Measurements from ENCODE around the gene BPIFA3.
A peak's percentile ranks its signal among the peaks of the same experiment; 100 is the strongest.
"Not testable (repeated sequence)": the region's sequence is repeated elsewhere in the genome, so short reads cannot be mapped to it uniquely, and the experiment has no call there.

Gene BPIFA3

DNA sequence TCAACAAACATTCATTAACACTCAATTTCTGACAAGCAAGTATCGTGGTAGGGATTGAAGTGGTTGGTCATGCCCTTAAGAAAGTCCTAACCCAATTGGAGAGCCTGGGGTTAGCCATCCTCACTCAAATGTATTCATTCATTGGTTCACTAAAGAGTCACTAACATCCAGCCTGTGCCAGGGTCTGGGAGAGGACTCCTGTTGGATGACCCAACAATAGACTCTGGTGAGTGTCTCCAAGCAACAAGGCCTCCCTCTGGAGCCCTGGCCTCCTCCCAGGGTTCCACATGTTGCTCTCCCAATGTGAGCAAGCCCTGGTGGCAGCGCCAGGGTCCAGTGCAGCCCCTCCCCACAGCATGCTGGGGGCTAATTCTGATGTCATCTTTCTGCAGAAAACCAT is at the start of gene BPIFA3:
BPIFA3 (plus strand) TSS at position 301 of the 400 bp plus-strand sequence. CDS start 185 bp downstream, outside the sequence.
- no peak for DNase-seq

DNA sequence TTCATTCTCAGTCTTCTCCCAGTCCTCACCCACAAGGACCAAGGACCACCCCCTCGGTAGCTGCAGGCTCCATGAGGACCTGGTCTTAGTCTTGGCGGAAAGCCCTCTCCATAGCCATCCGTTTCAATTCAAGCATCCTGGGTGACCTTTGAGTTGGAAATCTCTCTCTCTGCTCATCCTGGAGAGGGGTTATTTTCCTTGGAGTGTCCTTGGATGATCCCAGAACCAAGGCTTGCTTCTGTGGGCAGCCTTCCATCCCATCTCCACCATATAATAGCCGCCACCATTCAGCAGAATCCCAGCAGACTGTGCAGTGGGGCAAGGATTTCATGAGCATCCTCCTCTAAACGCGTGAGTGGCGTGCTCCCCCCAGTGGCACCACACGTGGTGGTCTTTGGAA is 49.3 kb upstream of the BPIFA3 start, which contains the start of gene BPIFA2:
BPIFA2 (plus strand) TSS at position 301 of the 400 bp plus-strand sequence. CDS start 987 bp downstream, outside the sequence.
- DNase-seq, result no peak

DNA sequence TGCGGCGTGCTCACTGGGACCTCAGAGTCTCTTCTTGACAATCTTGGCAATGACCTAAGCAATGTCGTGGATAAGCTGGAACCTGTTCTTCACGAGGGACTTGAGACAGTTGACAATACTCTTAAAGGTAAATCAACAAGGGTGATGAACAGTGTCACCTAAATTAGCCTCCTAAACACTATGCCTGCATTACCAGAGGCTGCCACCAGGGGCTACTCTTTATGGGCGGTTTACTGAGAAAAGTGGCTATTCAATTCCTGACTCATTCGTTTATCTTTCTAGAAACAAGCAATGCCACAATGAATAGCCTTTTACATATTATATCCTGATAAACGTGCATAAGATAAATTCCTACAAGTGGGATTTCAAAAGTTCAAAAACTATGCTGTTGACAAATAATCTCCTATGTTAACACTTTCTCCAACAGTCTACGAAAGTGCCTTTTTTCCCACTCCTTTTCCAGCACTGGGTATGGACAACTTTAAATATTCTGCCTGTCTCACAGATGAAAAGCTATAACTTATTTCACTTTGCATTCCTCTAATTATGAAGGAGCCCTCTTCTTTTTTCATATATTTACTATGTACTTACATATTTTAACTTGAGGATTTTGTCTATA is 47.9 kb upstream of the BPIFA3 start:
- no peak for DNase-seq

DNA sequence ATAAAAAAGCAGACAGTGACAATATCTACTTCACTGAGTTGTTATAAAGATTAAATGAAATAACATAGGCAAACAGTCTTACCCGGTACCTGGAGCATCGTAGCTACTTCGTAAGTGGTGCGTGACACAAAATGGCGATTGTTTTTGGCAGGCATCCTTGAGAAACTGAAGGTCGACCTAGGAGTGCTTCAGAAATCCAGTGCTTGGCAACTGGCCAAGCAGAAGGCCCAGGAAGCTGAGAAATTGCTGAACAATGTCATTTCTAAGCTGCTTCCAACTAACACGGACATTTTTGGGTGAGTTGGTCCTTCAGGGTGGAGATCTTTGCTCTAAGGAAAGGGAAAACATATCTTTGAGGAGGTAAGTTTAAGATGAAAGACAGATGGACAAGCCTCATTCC is 44.4 kb upstream of the BPIFA3 start:
- DNase-seq, result peak; percentile 81

DNA sequence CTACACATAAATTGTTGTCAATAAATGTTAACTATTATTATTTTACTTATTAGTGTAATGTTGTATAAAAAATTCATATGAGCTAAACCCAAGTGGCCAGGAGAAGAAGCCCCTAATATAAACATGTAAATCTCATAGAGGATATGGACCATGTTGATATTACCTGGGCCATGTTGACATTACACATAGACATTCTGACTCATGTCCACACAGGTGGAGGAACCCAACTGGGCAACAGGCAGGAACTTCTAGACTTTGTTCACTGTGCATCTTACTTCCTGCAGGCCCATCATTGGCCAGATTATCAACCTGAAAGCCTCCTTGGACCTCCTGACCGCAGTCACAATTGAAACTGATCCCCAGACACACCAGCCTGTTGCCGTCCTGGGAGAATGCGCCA is 42.0 kb upstream of the BPIFA3 start:
- DNase-seq, result no peak

DNA sequence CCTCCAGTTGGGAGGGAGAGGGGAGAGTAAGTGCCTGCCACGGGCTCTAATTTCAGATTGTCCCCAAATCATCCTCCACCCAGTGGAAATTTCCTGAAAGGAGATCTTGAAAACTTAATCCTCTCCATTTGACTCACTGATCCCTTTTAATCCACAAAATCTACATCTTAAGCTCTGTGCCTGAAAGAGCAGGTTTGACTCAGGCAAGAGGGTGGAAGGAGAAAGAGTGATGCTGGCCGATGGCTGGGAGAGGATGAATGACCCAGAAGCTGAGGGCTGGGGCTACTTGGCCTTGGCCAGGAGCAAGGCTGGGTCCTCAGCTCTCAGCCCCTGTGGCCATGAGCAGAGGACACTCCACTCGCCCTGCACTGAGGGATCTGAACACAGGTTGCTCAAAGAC is 41.1 kb upstream of the BPIFA3 start:
- DNase-seq, result no peak

DNA sequence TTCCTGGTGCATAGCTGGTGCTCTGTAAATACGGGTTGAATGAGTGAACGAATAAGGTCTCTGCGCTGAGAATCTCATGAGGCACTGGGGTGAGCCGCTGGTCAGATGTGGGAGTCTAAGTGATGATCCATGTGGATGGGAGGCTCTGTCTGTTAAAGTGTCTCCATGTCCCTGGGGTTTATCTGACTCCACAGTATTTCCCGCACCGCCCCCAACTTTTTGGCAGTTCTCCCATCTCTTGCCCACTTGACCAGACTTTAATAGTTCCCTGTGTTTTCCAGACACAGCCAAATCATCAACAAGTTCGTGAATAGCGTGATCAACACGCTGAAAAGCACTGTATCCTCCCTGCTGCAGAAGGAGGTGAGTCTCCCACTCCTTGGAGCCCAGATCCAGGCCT is 39.3 kb upstream of the BPIFA3 start:
- no peak for DNase-seq

DNA sequence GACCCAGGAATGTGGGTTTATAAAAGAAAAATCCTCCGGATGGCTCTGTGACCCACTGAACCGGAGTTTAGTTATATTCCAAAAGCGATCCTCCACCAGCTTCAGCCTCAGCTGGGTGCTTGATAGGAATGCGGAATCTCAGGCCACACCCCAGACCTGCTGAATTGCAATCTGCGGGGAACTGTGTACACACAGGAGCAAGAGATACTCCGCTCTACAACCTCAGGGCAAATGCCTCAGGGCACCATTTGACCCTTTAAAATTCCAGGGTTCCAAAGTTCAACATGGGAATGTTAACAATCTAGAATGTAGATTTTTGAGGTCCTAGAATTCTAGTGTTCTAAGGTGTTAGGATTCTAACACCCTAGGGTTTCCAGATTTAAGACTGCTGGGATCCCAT is 38.4 kb upstream of the BPIFA3 start:
- no peak for DNase-seq

DNA sequence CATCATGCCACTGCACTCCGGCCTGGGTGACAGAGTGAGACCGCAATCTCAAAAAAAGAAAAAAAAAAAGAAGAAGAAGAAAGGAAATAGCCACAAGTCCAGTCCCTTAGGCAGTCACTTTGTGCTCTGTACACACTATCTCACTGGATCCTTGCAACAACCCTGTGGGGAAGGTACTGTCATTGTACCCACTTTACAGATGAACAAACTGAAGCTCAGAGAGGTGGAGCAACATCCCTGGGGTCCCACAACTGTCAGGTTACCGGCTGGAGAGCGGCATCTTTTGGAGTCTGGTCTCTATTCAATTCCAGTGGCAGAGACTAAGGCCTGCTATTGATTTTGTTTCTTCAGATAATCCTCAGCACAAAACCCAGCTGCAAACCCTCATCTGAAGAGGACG is 37.0 kb upstream of the BPIFA3 start:
- no peak for DNase-seq

DNA sequence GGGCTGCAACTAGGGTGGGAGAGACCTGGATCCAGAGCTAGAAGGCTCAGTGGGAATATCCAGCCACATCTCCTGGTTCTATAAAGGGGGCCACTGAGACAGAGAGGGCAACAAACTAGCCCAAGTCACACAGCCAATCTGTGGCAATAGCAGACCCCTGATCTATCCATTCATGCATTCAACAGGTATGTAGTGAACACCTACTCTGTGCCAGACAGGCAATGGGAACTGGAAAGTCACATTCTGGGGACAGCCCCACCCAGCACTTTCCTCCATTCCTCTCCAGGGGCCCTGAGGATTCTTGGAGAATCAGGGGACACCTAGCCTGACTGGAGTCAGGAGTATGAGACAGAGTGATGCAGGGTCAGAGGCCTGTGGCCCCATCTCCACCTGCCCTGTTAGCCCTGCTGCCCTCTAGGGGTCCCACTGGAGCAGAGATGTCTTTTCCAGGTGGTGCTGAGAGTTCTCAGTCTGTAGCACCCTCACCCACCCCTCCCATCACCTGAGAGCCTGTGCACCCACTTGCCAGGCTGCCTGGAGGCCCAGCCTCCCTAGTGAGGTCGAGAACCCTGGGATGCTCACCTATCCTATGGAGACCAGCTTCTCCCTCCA is 35.6 kb upstream of the BPIFA3 start:
- DNase-seq, result no peak

DNA sequence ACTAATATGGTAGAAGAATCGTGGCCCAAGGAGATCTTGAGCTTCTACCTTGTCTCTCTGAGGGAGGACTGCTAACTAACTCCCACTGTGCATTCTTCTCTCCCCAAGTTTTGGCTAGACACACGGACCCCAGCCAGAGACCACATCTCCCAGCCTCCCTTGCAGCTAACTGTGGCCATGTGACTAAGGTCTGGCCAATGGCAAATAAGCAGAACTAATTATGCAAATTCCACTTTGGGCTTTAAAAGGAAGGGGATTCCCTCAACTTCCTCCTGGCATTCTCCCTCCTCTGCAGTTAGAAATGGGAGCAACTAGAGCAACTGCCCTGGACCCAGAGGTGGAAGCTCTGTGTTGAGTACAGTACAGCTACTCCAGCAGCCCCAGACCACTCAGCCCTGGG is 33.8 kb upstream of the BPIFA3 start:
- DNase-seq, result no peak

DNA sequence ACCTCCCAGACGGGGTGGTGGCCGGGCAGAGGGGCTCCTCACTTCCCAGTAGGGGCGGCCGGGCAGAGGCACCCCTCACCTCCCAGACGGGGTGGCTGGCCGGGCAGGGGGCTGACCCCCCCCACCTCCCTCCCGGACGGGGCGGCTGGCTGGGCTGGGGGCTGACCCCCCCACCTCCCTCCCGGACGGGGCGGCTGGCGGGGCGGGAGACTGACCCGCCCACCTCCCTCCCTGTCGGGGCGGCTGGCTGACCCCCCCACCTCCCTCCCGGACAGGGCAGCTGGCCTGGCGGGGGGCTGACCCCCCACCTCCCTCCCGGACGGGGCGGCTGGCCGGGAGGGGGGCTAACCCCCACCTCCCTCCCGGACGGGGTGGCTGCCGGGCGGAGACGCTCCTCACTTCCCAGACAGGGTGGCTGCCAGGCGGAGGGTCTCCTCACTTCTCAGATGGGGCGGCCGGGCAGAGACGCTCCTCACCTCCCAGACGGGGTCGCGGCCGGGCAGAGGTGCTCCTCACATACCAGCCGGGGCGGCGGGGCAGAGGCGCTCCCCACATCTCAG is 32.0 kb upstream of the BPIFA3 start:
- not testable (repeated sequence) for DNase-seq

DNA sequence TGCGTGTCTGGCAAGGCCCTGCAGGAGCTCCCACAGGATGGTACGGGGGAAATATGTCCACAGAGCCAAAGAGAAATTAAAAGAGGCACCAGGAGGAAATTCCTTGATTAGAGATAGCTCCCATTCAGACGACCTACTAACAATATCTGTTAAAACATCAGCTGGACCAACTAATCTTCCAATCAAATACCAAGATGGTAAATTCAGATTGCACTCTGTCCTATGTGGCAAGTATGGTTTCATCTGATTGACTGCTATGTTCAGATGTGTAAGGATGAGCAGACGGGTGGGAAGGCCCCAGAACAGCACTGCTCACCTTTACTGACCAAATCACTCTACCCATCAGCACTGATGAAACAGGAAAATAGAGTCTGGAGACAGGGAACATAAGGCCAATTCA is 29.7 kb upstream of the BPIFA3 start:
- DNase-seq, result no peak

DNA sequence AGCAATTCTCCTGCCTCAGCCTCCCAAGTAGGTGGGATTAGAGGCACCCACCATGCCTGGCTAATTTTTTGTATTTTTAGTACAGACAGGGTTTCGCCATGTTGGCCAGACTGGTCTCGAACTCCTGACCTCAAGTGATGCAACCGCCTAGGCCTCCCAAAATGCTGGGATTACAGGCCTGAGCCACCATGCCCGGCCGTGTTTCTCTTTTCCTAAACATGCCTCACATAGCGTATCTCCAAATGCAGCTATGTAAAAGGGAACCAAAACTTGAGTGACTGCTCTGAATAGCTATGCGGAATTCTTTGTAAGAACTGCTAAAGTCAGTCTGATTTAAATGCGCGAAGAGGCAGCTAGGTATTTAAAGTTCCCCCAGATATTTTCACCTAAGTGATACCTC is 28.7 kb upstream of the BPIFA3 start:
- no peak for DNase-seq

DNA sequence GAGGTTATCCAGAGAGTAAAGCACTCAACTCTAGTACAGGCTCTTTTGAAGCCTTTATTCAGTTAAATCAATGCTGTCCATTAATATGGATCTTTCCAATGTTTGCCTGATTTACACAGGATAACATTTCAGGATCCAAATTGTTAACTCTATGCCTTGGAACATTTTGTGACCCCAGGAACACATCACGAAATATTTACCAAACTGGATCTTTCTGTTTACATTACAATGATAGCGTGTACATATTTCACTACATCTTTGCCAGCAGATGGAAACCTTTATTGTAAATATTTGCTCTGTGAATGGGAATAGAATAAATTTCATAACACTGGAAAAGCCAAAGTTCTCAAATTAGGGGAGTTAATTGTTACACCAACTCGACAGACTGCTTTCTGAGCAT is 25.7 kb upstream of the BPIFA3 start:
- DNase-seq, result no peak

DNA sequence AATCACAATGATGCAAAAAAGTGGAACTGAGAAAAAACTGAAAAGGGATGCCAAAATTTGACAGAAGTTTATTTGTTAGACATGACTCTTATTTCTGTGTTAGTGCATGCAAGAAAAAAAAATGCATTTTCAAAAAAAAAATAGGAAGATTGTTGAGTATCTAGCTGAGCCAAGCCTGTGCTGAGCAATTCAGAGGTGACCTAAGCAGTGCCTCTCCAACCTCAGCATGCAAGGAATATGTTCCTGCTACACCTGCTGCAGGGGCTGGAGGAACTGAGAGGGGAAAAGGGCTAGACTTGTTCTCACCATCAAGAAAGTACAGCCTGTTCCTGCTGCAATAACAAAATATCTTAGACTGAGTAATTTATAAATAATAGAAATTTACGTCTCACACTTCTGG is 25.2 kb upstream of the BPIFA3 start:
- no peak for DNase-seq

DNA sequence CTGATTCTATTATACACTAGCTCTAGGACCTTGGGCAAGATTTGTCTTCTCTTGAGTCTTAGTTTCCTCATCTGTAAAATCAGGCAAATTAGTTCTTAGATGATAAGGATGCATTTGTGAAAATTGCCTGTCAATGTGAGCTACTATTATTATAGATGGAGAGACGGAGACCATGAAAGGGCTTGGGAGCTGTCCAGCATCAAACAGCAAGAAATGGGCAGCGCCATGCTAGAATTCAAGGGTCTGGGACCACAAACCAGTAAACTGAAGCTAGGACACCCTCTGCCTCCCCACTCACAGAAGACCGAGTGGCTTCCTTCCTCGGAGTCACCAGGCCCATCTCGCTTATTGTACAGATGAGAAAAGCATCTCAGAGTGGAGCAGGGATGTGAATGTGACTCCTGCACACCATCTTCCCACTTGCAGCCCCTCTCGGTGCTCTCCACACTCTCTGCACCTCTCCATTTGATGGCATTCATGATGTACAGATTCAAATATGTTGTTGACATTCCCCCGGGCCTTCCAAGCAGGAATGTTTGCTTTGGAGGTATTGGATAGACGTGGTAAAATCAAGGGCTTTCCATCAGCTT is 24.1 kb upstream of the BPIFA3 start:
- DNase-seq, result no peak

DNA sequence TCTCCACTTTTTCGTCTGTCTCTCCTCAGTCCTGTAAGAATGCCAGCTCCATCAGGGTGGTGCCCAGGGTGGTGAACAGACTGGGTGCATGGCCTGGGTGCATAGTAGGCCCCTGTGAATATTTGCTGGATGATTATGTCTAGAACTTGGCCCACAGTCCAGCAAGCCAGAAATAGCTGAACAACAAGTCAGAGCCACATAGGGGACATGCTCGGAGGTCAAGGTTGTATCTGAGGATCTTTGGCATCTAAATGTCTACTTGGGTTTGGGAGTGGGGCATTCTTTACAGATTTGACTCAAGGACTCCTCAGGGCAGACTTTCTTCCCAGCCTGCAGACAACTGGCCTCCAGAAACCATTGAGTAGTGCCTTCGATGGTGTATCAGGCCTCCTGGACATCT is 18.1 kb upstream of the BPIFA3 start:
- no peak for DNase-seq

DNA sequence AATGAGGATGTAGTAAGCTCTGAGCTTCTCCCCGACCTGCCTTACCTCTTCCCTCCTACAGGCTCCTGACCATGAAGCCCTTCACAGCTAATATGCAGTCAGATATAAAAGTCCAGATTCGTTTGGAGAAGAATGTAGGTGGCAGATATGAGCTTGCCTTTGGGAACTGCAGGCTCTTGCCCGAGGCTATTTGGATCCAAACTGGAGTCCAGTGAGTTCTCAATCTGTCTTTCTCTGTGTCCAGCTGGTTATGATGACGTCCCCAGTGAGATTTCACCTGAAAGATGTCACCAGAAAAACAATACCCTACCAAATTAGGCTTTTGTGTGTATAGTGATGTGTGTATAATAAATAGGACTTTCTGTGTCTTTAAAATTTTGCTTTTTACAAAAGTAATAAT is 14.7 kb upstream of the BPIFA3 start:
- DNase-seq, result no peak

DNA sequence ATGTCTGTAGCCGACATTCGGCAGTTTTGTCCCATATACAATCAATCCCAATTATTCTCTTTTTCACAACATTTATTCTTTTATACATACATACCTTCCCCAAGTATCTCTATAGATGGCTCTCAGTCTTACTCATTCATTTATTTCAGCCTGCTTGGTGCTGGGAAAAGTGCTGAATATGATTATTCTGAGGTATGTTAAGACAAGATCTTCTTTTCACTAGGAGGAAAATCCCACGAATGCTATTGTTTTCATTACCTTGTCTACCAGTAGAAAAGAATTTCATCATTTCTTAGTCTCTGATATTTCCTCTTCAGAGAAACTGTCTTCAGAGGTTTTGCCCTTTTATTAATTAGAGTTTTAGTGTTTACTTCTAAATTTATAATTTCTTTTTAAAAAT is 13.7 kb upstream of the BPIFA3 start:
- no peak for DNase-seq

DNA sequence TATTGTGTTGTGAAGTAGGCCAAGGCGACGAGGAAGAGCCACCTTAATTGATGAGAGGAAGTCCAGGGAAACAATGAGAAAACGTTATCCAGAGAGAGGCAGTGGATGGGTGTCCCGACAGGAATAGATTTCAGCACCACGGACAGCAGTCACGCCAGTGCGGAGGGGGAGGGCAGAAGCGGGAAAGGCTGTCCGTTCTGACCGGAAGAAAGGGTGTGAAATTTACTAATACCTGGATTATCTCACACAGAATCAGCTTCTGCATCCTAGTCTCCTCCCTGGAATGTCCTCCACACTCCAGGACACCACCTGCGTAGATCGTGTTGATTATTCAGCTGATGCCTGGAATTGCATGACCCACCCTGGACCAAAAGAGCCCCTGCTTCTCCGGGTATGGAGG is 7.4 kb upstream of the BPIFA3 start:
- DNase-seq, result no peak

DNA sequence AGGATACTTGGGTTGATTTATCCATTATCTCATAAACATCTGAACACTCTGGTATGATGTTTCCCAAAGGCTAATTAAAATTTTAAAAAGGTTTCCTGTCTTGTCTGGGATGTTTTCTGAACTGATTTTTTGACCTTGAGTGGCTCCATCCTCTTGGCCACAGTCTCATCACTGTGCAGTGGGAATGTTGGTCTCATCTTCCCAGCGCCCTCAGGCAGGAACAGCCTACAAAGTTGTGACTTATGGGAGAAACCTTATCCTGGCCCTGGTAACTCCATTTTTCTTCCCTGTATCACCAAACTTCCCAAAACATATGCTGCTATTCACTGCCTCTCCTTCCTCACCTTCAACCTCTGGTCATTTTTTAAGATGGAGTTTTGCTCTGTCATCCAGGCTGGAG is 6.8 kb upstream of the BPIFA3 start:
- DNase-seq, result no peak

DNA sequence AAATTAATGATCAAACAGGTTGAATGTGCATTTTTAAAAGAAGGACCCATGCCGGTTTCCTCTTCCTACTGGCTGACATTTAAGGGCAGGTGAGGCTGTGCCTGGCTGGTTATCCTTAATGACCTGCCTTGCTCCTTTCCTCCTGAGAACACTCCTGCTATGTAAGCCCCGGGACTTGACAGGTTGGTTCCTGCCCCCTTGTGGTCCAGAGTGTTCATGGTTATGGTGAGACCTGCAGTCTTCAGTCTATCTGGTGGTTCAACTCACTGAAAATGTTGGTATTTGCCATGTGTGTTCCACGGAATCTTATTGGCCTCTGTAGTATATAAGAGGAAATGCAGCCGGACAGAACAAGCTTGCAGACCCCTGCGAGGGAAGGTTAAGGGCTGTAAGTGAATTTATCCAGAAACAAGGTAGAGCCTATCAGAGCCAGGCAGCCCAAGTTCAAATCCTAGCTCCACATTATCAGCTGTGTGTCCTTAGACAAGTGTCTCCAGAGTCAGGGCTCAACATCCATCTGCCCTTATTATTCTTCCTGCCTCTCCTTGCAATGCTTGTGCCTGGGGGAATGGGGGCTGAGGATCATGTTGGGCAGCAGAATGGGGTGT is 5.2 kb upstream of the BPIFA3 start:
- peak; percentile 28 for DNase-seq

DNA sequence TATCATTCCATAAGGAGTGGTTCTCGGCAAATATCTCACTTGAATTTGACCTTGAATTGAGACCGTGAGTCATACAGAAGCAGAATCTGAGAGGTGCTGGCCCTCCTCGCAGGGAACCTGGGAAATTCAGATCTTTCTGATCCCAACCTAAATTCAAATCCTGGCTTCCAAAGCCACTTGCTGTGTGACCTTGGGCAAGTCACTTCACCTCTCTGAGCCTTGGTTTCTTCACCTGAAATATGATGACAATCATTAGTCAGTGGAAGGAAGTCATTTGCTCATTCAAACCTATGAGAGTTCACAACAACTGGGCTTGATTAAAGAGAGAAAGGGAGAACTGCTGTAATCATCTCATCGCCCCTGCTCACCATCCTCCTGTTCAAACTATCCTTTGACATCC is 7.2 kb downstream of the BPIFA3 start:
- no peak for DNase-seq
